ENCODE data around the gene PLPP4.

- TF ChIP-seq EZH2 (IDR thresholded peaks at IDR 0.05; ENCODE audit: insufficient read depth, poor library complexity, severe bottlenecking) (no peak), EZH2phosphoT487 (IDR thresholded peaks at IDR 0.05; ENCODE audit: insufficient read depth, low read depth) (no peak)
Observed at GRCh38 chr10:120605410-120605809, 148.4 kb downstream of the PLPP4 start.

Data from GM23248 (cell line).